Anterior cingulate cortex (tissue), 58 donors: ENCODE measurements around the gene DGKH.
A peak's percentile ranks its signal among the peaks of the same experiment; 100 is the strongest.
"Not testable (repeated sequence)": the region's sequence is repeated elsewhere in the genome, so short reads cannot be mapped to it uniquely, and the experiment has no call there.

ENCODE experiments used
- DNase-seq, 58 donors: peaks; one replicate each; lab custom pipeline; 2025; lab: John Stamatoyannopoulos, UW

The DGKH gene

DNA sequence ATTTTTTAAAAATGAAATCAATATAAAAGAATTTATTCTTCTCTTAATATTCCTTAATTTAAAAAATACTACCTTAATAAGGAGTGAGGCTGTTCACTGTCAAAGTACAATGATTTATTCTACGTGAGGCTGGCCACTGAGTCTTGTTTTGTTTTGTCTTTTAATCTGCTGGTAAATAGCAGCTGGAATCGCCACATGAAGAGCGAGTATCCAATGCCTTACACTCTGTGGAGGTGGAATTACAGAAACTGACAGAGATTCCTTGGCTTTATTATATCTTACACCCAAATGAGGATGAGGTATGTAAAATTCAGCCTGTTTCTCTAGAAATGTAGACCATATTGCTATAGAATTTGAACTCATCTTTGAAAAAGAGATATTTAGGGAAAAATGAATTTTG, 170.6 kb downstream of the DGKH start:
- DNase-seq = no peak

DNA sequence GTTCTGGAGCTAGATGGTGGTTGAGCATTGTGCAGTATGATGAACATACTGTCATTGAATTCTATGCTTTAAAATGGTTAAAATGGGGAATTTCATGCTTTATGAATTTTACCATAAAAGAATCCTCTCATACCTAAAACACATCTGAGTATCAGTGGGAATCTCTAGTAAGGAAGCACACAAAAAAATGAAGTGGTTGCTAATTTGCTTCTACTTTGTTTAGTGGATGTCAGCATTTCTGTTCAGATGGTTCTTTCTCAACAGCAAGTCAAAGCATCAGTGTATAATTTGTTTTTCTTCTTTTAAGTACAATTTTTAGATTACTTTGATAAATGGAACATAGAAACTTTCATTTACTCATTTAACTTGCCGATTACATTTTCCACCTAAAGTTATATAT, 171.4 kb downstream of the DGKH start:
- DNase-seq = no peak

DNA sequence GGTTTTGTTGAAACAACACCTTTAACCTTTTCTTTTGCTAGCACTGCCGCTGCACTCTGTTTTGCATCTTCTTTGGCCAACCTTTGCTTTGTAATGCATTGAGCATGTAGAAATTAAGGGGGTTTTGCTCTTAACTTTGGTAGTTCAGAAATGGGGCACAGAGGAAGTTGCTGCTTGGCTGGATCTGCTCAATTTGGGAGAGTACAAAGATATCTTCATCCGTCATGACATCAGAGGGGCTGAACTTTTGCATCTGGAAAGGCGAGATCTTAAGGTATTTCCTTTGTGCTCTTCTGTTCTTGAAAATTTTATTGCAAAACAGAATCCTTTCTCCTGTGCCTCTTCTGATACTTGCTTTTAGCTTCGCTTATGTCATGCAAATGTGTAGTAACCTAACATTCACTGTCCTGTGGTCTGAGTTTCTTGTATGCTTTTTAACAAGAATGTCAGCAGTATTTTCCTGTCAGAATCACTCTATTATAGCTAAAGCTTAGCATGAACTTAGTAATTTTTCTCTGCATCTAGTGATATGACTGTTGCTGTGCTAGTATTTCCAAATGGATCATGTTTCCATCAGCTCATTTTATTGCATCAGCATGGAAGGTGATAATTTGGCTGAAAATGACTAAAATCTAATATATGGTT, 172.8 kb downstream of the DGKH start:
- no peak for DNase-seq

DNA sequence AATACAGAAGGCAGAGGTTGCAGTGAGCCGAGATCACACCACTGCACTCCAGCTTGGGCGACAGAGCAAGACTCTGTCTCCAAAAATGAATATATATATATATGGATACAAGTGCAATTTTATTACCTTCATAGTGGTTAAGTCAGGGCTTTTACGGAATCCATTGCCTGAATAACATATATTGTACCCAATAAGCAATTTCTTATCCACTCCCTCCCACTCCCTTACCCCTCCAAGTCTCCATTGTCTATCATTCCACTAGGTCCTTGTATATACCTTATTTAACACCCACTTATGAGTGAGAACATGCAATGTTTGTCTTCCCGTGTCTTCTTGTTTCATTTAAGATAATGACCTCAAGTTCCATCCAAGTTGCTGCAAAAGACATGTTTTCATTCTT, 175.2 kb downstream of the DGKH start:
- no peak for DNase-seq

DNA sequence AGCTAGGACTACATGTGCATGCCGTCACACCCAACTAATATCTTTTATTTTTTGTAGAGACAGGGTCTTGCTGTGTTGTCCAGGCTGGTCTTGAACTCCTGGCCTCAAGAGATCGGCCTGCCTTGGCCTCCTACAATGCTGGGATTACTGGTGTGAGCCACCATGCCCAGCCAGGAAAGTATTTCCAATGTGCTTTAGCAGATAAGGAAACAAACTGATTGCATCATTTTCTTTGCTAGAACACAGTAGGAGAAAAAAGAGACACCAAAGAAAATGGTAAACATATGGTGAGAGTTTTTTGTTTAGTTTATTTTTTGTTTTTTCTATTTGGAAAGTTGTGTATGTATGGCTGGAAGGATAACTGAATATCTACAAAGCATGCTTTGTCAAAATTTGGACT, 176.6 kb downstream of the DGKH start:
- DNase-seq = no peak

DNA sequence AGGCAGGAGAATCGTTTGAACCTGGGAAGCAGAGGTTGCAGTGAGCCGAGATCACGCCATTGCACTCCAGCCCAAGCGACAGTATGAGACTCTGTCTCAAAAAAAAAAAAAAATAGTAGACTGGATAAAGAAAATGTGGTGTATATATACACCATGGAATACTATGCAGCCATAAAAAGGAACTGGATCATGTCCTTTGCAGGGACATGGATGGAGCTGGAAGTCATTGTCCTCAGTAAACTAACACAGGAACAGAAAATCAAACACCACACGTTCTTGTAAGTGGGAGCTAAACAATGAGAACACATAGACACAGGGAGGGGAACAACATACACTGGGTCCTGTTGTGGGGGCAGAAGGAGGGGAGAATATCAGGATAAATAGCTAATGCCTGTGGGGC, 178.3 kb downstream of the DGKH start:
- not testable (repeated sequence) for DNase-seq

DNA sequence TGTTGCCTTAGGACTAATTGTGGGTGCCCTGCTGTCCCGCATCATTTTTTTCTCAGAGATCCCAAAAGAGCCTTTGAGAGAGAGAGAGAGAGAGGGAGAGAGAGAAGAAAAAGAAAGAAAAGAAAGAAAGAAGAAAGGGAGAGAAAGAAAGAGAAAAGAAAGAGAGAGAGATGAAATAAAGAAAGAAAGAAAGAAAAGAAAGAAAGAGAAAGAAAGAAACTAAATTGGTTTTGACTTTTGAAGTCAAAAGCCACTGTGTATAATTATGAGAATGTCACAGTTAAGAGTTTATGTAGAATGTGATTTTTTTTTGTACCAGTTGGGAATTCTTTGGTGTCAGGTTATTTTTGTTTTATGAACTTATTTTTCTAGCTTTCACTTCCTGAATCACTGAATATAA, 180.1 kb downstream of the DGKH start:
- DNase-seq = no peak

DNA sequence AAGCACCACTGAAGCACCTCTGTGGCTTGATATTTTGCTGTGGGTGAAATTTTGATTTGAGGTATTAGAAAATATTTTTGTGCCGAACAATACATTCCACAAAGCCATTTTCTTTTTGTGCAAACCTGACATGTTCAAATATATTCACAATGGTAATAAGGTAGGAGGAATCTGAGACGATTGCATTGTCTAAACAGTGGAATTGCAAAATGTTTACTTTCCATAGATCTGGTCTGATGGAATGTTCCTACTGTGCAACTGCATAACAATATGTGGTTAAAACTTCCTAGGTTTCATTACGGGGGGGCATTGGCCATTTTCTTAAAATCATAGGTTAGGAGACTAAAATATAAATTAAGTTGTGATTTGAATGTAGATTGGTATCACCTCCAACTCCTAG, 180.8 kb downstream of the DGKH start:
- no peak for DNase-seq

DNA sequence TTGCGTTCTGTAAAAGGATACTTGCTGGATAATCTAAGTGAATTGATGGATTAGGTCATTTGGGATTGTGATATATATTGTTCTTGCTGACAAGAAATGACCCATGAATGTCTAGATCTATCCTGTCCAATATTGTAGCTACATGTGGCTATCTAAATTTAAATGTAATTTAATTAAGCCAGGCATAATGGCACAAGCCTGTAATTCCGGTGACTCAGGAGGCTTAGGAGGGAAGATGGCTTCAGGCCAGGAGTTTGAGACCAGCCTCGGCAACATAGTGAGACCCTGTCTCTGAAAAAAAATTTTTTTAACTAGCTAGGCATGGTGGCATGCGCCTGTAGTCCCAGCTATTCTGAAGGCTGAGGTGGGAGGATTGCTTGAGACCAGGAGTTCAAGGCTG, 184.2 kb downstream of the DGKH start:
- no peak for DNase-seq

DNA sequence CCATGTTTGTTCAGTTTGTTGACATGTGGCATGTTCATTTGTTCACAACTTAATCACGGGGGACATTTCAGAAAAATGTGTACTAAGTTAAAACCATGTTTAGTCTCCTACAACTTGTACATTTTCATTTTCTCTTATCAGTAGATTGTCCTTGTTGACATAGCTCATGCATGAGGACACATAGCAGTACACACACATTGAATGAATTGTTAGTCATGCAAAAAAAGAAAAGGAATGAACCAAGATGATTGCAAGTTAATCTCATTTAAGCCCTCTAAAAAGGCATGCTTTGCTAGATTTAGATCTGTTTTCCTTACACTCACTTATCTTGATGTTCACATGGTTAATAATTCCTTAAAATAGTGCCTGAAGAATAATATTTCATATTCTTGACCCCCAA, 185.3 kb downstream of the DGKH start:
- DNase-seq = no peak

DNA sequence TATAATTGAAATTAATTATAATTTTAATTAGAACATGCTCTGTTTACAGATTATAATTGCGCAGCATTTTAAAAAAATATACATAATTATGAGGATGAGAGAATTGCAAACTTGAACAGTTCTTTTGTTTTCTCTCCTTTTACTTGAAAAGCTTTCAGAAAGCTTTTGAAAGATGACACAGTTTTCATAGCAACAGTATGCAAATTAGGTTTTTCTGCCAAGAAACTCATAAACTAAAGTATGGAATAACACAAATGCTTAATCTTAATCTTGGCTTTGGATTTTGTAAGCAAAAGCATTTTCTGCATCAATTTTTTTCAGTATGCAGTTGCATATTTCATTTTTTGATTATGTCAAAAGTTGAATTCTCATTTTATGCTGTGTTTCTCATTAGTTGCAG, 190.7 kb downstream of the DGKH start:
- no peak for DNase-seq

DNA sequence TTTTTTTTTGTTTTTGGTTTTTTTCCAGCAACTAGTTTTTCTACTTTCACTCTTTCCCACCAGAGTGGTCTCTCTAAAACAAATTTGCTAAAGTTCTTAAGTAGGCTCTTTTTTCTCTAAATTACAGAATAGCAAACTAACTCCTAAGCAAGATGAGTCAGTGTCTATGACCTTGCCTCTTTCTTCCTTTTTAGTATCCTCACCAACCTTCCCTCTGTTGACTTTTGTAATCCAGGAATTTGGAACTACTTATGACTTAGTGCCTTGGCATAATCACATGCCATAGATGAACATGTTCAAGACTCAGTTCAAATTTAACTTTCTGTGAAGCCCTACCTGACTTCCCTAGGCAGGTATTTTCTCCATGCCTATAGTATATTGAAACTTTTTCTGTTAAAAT, 191.2 kb downstream of the DGKH start:
- no peak for DNase-seq

DNA sequence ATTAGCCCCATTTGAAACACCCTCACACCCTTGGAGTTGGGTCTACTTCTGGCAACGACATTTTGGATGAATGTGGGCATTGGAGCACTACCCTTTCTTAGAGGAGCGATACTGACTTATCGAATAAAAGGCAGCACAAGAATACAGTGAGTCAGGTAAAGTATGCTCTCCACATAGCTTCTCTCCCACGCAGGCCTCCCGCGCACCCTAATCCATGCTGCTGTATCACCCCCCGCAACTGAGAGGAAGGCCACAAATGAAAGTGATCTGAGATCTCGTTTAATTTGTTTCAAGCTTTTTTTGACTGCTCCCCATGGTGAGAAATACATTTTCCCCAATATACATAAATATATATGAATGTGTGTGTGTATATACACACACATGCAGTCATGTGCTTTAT, 198.1 kb downstream of the DGKH start:
- DNase-seq = peak in 1 of 58 donors; percentile 34

DNA sequence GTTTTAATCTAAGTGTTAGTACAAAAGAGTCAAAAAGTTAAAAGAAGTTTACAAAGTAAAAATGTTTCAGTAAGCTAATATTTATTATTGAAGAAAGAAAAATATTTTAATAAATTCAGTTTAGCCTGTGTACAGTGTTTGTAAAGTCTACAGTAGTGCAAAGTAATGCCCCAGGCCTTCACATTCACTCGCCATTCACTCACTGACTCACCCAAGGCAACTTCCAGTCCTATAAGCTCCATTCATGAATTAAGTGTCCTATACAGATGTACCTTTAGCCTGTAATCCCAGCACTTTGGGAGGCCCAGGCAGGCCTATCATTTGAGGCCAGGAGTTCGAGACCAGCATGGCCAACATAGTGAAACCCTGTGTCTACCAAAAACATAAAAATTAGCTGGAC, 199.4 kb downstream of the DGKH start:
- DNase-seq = no peak

DNA sequence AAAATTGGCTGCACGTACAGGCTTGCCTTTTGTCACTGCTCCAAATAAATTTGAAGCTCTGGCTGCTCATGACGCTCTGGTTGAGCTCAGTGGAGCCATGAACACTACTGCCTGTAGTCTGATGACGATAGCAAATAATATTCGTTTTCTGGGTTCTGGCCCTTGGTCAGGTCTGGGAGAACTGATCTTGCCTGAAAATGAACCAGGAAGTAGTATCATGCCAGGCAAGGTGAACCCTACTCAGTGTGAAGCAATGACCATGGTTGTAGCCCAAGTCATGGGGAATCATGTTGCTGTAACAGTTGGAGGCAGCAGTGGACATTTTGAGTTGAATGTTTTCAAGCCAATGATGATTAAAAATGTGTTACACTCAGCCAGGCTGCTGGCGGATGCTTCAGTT, 207.4 kb downstream of the DGKH start:
- DNase-seq = no peak

DNA sequence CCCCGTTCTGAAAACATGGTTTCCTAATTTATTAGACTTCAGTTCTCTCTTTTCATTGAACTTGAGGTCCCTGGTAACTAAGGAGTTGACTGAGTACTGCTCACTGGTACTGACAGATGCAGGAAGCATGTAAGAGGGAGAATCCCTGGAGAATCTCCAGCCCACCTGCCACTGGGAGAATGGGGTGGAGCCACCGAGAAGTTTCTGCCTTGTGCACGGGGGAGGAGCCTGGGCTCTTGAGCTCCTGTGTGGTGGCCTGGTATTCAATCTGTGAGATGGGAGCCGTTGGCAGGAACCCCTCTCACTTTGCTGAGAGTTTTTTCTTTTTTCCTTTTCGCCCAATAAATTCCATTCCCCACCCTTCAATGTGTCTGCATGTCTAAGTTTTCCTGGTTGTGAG, 210.3 kb downstream of the DGKH start:
- DNase-seq = no peak

DNA sequence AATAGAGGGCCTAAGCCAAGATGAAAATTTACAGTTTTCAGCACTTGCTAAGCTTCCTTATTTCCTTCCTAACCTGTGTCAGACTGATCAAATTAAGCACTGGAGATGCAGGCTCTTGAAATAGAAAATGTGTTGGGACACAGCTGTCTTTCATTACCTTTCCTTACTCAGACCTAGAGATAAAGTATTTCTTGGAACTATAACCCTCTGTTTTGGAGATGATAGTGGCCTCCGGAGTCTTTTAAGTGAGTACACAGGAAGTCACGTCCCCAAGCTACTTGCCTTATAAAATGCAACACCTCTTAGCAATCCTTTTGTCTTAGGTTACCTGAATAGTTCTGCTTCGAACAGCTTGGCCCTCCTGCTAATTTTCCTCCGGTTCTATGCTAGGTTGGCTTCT, 211.1 kb downstream of the DGKH start:
- DNase-seq = no peak

DNA sequence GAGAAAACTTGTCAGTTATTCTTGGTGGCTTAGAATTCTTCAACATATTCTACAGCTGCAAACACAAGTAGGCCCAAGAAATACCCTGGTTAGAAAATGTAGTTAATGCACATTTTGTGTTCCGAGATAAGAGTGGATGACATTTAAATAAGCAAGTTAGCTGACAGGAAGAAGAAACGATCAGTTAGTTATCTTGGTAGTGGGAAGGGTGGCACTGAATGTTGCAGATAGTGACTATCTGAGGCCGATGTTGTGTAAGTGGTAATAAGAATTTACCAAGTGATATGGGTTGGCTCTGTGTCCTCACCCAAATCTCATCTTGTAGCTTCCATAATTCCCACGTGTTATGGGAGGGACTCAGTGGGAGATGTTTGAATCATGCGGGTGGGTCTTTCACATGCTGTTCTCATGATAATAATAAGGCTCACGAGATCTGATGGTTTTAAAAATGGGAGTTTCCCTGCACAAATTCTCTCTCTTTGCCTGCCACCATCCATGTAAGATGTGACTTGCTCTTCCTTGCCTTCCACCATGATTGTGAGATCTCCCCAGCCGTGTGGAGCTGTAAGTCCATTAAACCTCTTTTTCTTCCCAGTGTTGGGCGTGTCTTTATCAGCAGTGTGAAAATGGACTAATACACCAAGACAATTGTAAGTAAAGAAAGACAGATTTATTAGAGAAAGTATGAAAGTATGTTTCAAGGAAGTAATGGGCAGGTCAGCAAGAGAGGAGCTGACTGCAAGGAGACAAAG, 212.6 kb downstream of the DGKH start:
- DNase-seq = no peak

DNA sequence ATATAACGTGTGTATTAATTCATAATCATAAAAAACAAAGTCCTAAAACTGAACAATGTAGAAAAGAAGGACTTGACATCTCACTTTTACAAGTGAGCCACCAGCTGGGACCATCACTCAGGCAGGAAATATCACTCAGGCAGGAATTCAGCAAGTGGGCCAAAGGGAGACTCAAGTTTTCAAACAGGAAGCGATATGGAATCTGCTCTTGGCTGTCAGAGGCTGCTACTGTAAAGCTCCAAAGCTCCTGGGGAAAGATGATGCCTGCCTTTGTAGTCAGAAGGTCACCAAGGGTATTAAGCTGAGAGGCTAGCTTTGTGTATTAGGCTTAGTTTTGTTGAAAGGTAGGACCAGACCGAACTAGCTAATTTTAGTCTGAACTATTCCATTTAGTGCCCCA, 218.0 kb downstream of the DGKH start:
- no peak for DNase-seq

DNA sequence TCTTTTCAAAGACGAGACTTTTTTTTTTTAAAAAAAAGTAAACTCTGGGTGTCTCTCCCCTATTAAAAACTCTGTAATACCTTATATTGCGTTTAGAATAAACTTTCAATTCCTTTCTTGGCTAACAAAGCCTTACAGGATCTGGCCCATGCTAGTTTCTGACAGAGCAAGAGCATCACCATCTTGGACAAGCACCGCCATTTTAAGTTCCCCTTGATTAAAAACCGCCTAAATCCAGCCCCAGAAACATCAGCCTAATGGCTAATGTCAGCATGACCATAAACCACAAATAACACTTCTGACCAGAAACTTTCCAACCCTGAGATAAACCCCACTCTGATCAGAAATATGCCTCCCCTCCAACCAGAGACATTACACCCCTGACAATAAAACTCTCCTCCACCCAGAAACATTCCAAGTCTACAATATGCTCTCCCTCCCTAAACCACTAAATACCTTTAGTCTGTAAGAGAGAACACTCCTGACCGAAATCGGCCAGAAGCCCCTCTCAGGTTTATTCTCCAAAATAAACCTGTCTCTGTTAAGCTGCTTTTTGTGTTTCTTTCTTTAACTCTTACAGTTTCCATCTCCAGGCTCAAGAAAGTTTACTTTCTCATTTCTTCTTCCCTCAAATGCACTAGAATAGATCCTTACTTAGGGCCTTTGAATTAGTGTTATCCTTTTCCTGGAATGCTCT, 221.9 kb downstream of the DGKH start:
- no peak for DNase-seq

DNA sequence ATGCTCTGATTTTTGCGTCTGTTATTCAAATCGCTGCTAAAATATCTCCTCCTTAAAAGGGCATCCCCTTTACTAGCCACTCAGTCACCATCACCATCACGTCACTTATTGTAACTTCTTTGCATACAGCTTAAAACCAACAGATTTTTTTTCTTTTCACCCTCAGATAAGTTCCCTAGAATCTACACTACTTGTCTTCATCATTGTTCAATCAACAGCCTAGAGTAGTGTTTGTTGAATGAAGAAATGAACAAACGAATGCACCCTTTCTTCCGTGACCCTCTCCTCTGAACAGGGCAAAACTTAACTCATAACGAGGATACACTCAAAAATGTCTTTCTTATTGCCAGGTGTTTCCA, 222.4 kb downstream of the DGKH start:
- no peak for DNase-seq
